IPS DF 4.7 (cell line): ENCODE results near the gene VHLL.
A peak's percentile ranks its signal among the peaks of the same experiment; 100 is the strongest.
"Not testable (repeated sequence)": the region's sequence is repeated elsewhere in the genome, so short reads cannot be mapped to it uniquely, and the experiment has no call there.

Source experiments
- DNase-seq: peaks from one replicate; pipeline ENCODE4 v3.0.0-alpha.2; 2013; ENCODE audit warnings: low spot score; ENCODE audit errors: extremely low read depth

VHLL gene

GRCh38 chr1:156298852-156299357 is at the start of gene VHLL:
VHLL (minus strand) TSS chr1:156299307; CDS start chr1:156299189, 118 bp downstream.
- DNase-seq = no peak

- no peak for DNase-seq
Measured at GRCh38 chr1:156347331-156347730, 48.2 kb upstream of the VHLL start.

GRCh38 chr1:156346636-156347035 is 47.5 kb upstream of the VHLL start:
- DNase-seq = no peak

- DNase-seq = not testable (repeated sequence)
Measured at GRCh38 chr1:156346035-156346434, 46.9 kb upstream of the VHLL start.

- no peak for DNase-seq
Measured at GRCh38 chr1:156344409-156344808, 45.3 kb upstream of the VHLL start.

GRCh38 chr1:156342166-156342955 is 43.3 kb upstream of the VHLL start:
- DNase-seq = no peak

GRCh38 chr1:156338180-156338976 is 39.3 kb upstream of the VHLL start, which contains the start of the genes CCT3 and TSACC:
CCT3 (minus strand) TSS chr1:156338292; CDS start chr1:156338184, 108 bp downstream.
TSACC (plus strand) TSS chr1:156338526; CDS start chr1:156339758, 1,232 bp downstream.
- peak; percentile 100 for DNase-seq

- DNase-seq = no peak
Measured at GRCh38 chr1:156337888-156338179, 38.7 kb upstream of the VHLL start.

- DNase-seq = no peak
Measured at GRCh38 chr1:156337052-156337887, 38.2 kb upstream of the VHLL start.

GRCh38 chr1:156336242-156336641 is 37.1 kb upstream of the VHLL start:
- no peak for DNase-seq

- DNase-seq = not testable (repeated sequence)
Measured at GRCh38 chr1:156323179-156323578, 24.1 kb upstream of the VHLL start.

- DNase-seq = no peak
Measured at GRCh38 chr1:156320560-156320959, 21.5 kb upstream of the VHLL start.

GRCh38 chr1:156319664-156320063 is 20.6 kb upstream of the VHLL start:
- DNase-seq = no peak

- no peak for DNase-seq
Measured at GRCh38 chr1:156316909-156317308, 17.8 kb upstream of the VHLL start.

GRCh38 chr1:156310962-156311361 is 11.9 kb upstream of the VHLL start:
- DNase-seq = no peak

GRCh38 chr1:156308078-156308477 is 9.0 kb upstream of the VHLL start:
- DNase-seq = no peak

GRCh38 chr1:156305215-156305614 is 6.1 kb upstream of the VHLL start:
- no peak for DNase-seq

- no peak for DNase-seq
Measured at GRCh38 chr1:156303241-156303640, 4.1 kb upstream of the VHLL start.

- DNase-seq = no peak
Measured at GRCh38 chr1:156295391-156295947, 3.6 kb downstream of the VHLL start, which contains the start of gene GLMP. GLMP (minus strand) TSS chr1:156295679; CDS start chr1:156295645, 34 bp downstream.

GRCh38 chr1:156293895-156294294 is 5.2 kb downstream of the VHLL start:
- no peak for DNase-seq

GRCh38 chr1:156293098-156293434 is 6.0 kb downstream of the VHLL start:
- no peak for DNase-seq
